Esophagus squamous epithelium (tissue), 4 donors: ENCODE data around the gene EDN3.

ENCODE experiments used
- POLR2A ChIP-seq, 4 donors: fragments of 450-650 bp; IDR thresholded peaks; one replicate each; pipeline ENCODE4 v1.6.1; 2017; ENCODE audit warnings: antibody characterized with exemption in 4 of 4, mild to moderate bottlenecking in 4 of 4, moderate library complexity in 3 of 4
- TF ChIP-seq, protein P1 (sequence below), 6 experiments: fragments of 450-650 bp in 4 of 6; fragments of 200-600 bp in 2 of 6; sonication (generic) in 2 of 6; IDR thresholded peaks; one replicate each; pipeline ENCODE4 v1.5.1; 2016 to 2019; ENCODE audit warnings: antibody characterized with exemption in 6 of 6, mild to moderate bottlenecking in 4 of 6, moderate library complexity in 4 of 6

DNA sequence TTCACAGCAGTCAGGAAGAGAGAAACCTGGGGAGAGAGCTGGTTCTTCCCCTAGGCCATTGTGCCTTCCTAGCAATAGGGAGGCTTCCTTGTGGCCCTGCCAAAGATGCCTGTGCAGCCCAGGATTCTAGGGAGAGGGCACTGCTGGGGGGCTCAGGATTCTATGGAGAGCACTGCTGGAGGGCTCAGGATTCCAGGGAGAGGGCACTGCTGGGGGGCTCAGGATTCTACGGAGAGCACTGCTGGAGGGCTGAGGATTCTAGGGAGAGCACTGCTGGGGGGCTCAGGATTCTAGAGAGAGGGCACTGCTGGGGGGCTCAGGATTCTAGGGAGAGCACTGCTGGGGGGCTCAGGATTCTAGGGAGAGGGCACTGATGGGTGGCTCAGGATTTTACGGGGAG, 25.8 kb downstream of the EDN3 start:
- TF ChIP-seq, protein P1, sequence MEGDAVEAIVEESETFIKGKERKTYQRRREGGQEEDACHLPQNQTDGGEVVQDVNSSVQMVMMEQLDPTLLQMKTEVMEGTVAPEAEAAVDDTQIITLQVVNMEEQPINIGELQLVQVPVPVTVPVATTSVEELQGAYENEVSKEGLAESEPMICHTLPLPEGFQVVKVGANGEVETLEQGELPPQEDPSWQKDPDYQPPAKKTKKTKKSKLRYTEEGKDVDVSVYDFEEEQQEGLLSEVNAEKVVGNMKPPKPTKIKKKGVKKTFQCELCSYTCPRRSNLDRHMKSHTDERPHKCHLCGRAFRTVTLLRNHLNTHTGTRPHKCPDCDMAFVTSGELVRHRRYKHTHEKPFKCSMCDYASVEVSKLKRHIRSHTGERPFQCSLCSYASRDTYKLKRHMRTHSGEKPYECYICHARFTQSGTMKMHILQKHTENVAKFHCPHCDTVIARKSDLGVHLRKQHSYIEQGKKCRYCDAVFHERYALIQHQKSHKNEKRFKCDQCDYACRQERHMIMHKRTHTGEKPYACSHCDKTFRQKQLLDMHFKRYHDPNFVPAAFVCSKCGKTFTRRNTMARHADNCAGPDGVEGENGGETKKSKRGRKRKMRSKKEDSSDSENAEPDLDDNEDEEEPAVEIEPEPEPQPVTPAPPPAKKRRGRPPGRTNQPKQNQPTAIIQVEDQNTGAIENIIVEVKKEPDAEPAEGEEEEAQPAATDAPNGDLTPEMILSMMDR (IDR thresholded peaks at IDR 0.05), result no peak
- no peak for TF ChIP-seq POLR2A (IDR thresholded peaks at IDR 0.05)
